ENCODE data around the gene ANKAR.

GRCh38 chr2:189661957-189662321 is 12.5 kb upstream of the ANKAR start:
- TF ChIP-seq GATA2 (IDR thresholded peaks at IDR 0.05; ENCODE audit: low read depth, low read length) (no peak), GATA3 (IDR thresholded peaks at IDR 0.05; ENCODE audit: low read depth, low read length) (no peak)

Data from SH-SY5Y (cell line).